Ishikawa (cell line): ENCODE data around the gene FAM24B.

ENCODE experiments used
- CEBPB ChIP-seq: IDR thresholded peaks from 2 replicates; pipeline ENCODE4 v1.6.1; 2012
- CREB1 ChIP-seq: IDR thresholded peaks from 2 replicates; pipeline ENCODE4 v1.6.1; 2012; ENCODE audit warnings: low read depth
- EGR1 ChIP-seq: IDR thresholded peaks from 2 replicates; pipeline ENCODE4 v1.6.1; 2012
- EP300 ChIP-seq: IDR thresholded peaks from 2 replicates; pipeline ENCODE4 v1.6.1; 2012; ENCODE audit warnings: borderline replicate concordance
- FOXM1 ChIP-seq: IDR thresholded peaks from 2 replicates; pipeline ENCODE4 v1.6.1; 2012; ENCODE audit warnings: low read depth, borderline replicate concordance
- MAX ChIP-seq: IDR thresholded peaks from 2 replicates; pipeline ENCODE4 v1.6.1; 2012
- NFIC ChIP-seq: IDR thresholded peaks from 2 replicates; pipeline ENCODE4 v1.6.1; 2012
- RAD21 ChIP-seq: IDR thresholded peaks from 2 replicates; pipeline ENCODE4 v1.6.1; 2012; ENCODE audit warnings: low read depth
- TAF1 ChIP-seq: IDR thresholded peaks from 2 replicates; pipeline ENCODE4 v1.6.1; 2012; ENCODE audit warnings: low read depth, mild to moderate bottlenecking
- TCF12 ChIP-seq: IDR thresholded peaks from 2 replicates; pipeline ENCODE4 v1.6.1; 2012; ENCODE audit warnings: low read depth
- TEAD4 ChIP-seq: IDR thresholded peaks from 2 replicates; pipeline ENCODE4 v1.6.1; 2012
- USF1 ChIP-seq: IDR thresholded peaks from 2 replicates; pipeline ENCODE4 v1.6.1; 2012
- YY1 ChIP-seq: IDR thresholded peaks from 2 replicates; pipeline ENCODE4 v1.6.1; 2012; ENCODE audit warnings: low read depth
- ZBTB7A ChIP-seq: IDR thresholded peaks from 2 replicates; pipeline ENCODE4 v1.6.1; 2012; ENCODE audit warnings: low read depth
- TF ChIP-seq, protein P1 (sequence below): IDR thresholded peaks from 2 replicates; pipeline ENCODE4 v1.6.1; 2012; ENCODE audit warnings: low read depth, mild to moderate bottlenecking

Gene FAM24B

DNA sequence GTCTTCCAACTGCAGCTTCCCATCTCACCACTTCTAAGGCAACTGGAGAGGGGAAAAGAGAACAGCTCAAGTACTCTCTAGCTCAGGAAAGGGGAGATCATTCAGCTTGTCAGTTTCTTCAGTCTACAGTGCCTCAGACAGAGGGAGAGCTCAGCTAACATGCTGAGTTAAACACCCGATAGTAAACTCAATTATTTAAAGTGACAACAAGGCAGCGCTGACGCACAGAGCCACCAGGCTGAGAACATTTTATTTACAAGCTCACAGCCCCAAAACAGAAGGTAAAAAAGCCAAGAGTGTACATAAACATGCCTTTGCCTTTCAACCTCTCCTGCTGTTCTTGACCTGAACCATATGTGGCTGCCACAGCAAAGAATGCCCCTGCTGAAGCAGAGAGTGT, 23.6 kb downstream of the FAM24B start:
- no peak for TF ChIP-seq USF1
- TF ChIP-seq YY1: no peak
- TF ChIP-seq, protein P1, sequence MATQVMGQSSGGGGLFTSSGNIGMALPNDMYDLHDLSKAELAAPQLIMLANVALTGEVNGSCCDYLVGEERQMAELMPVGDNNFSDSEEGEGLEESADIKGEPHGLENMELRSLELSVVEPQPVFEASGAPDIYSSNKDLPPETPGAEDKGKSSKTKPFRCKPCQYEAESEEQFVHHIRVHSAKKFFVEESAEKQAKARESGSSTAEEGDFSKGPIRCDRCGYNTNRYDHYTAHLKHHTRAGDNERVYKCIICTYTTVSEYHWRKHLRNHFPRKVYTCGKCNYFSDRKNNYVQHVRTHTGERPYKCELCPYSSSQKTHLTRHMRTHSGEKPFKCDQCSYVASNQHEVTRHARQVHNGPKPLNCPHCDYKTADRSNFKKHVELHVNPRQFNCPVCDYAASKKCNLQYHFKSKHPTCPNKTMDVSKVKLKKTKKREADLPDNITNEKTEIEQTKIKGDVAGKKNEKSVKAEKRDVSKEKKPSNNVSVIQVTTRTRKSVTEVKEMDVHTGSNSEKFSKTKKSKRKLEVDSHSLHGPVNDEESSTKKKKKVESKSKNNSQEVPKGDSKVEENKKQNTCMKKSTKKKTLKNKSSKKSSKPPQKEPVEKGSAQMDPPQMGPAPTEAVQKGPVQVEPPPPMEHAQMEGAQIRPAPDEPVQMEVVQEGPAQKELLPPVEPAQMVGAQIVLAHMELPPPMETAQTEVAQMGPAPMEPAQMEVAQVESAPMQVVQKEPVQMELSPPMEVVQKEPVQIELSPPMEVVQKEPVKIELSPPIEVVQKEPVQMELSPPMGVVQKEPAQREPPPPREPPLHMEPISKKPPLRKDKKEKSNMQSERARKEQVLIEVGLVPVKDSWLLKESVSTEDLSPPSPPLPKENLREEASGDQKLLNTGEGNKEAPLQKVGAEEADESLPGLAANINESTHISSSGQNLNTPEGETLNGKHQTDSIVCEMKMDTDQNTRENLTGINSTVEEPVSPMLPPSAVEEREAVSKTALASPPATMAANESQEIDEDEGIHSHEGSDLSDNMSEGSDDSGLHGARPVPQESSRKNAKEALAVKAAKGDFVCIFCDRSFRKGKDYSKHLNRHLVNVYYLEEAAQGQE: no peak
- no peak for TF ChIP-seq CEBPB
- TF ChIP-seq TCF12: no peak
- no peak for TF ChIP-seq NFIC
- no peak for TF ChIP-seq CREB1

- TF ChIP-seq CREB1 (no peak), TEAD4 (no peak), NFIC (no peak)
- TF ChIP-seq, protein P1: no peak
These were observed 24.7 kb downstream of the FAM24B start for GRCh38 chr10:122854648-122855047.

DNA sequence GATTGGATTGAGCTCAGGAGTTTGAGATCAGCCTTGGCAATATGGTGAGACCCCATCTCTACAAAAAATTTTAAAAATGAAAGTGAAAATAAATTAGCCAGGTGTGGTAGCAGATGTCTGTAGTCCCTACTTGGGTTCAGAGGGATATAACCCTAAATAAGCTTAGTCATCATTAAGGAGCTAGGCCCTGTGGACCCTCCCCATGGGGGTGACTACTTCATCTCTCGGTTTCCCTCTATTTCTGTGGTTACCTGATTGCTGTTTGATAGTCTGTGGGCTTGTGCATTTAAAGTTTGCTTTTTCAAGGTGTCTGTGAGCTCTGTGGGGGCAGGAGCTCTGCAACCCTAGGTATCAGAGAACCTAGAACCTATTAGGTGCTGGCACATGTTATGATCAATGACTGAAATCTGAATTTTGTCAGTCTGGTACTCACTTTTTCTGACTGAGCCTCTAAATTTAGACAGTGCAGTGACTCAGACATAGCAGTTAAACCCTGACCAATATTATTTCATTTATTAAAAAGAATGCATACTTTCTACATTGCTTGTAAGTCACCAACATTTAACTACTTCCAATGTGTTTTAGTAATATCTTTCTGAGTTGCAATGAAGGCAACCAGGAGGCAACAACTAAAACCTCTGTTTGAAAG, 25.6 kb downstream of the FAM24B start:
- TF ChIP-seq, protein P1: no peak
- TF ChIP-seq TEAD4 (no peak), ZBTB7A (no peak), FOXM1 (no peak), TAF1 (no peak), EGR1 (no peak), USF1 (no peak), CREB1 (no peak), MAX (no peak), NFIC (no peak), CEBPB (no peak), TCF12 (no peak), RAD21 (no peak), YY1 (no peak), EP300 (no peak)

DNA sequence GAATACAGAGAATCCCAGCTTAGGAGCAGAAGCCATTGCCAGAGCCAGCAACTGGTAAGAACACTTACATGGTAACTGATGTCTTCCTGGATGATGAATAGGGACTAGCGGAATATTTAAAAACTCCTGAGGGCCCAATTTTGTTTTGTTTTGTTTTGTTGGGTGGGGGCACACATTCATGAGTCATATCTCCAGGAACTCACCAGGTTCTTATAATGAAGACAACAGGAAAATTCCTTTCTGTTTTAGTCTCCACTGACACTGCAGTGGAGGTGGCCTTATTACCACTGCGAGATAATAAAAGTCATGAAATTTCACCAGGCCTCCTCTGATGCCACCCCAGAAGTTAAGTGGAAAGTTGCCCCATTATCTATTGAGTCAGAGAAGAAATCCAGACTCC, 27.1 kb downstream of the FAM24B start:
- TF ChIP-seq CEBPB (no peak), FOXM1 (no peak), USF1 (no peak), CREB1 (no peak), TCF12 (no peak), ZBTB7A (no peak), TAF1 (no peak)
- TF ChIP-seq, protein P1: no peak
